Activated CD8-positive, alpha-beta memory T cell treated with anti-CD3 and anti-CD28 coated beads for 4 hours (primary cell): ENCODE data around the gene RALGPS2.
A peak's percentile ranks its signal among the peaks of the same experiment; 100 is the strongest.
"Not testable (repeated sequence)": the region's sequence is repeated elsewhere in the genome, so short reads cannot be mapped to it uniquely, and the experiment has no call there.

Experiments used
- DNase-seq, 2 donors: peaks; one replicate each; pipeline ENCODE4 v3.0.0-alpha.2; 2020; ENCODE audit warnings: low read depth in 2 of 2

RALGPS2 gene

GRCh38 chr1:178724376-178724727 lies 692 bp upstream of the RALGPS2 start:
- DNase-seq: no peak

GRCh38 chr1:178725466-178726086 lies 532 bp downstream of the RALGPS2 start:
- no peak for DNase-seq

DNA sequence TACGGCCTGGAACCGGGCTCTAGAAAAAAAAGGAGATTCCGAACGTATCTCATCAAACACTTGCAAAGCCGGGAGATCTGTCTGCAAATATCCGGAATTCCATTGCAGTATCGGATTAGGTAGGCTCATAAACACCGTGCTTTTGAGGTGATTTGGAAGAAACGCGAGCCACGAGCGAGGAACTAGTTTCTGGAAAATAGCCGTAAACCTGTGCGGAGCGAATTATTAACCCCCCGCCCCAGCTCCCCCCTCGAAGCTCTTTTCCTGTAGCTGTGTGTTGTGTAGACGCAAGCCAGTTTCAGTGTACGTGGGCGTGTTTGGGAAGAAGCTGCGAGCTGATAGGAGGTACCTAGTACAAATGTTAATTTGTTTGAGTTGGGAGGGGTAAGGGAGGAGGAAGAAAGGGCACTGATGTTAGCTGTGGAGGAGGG lies 1.1 kb downstream of the RALGPS2 start:
- DNase-seq: peak; percentile 5 to 35

DNA sequence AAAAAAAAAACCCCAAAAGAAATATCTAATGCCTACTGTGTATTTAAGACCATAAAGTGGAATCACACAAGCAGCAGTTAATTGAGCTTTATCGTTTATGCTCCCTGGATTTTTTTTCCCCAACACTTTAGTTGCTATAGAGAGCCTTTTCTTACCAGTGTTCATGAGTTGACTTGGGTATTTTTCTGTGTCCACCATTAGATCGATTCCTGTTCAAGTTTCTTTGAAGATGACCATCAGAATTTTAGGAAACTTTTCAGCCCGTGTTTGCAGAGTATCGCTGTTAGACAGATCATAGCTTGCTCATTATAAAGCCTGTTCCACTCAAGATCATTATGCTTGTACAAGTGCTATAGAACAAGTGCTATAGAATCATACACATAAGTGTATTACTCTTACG lies 1.5 kb downstream of the RALGPS2 start:
- no peak for DNase-seq

- DNase-seq: no peak
Observed at GRCh38 chr1:178727014-178727895, 2.2 kb downstream of the RALGPS2 start.

DNA sequence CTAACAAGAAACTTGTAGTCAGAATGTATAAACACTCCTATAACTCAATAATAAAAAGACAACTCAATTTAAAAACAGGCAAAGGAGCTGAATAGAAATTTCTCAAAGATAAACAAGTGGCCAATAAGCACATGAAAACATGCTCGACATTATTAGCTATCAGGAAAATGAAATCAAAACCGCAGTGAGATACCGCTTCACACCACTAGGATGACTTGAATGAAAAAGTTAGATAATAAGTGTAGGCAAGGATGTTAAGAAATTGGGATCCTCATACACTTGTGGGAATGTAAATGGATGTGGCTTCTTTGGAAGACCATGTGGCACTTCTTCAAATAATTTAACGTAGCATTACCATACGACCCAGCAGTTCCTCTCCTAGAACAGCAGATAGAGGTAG lies 8.9 kb downstream of the RALGPS2 start:
- no peak for DNase-seq

DNA sequence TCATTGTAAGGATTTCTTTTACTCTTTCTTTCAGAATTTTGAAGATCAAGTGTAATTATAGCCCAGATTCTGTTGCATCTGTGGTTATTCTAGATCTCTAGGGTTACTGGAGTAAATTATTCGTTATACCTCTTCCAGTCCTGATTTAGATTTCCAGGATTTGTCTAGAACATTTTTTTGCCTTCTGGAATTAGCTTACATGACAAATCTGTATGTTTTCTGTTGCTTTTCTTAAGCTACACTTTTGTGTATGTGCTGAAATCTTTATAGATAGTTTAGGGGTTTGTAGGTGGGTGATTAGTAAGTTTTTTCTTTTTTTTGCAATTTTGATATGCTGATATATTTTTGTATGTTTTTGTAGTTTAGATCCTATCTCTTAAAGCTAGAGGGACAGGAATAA lies 13.7 kb downstream of the RALGPS2 start:
- no peak for DNase-seq

DNA sequence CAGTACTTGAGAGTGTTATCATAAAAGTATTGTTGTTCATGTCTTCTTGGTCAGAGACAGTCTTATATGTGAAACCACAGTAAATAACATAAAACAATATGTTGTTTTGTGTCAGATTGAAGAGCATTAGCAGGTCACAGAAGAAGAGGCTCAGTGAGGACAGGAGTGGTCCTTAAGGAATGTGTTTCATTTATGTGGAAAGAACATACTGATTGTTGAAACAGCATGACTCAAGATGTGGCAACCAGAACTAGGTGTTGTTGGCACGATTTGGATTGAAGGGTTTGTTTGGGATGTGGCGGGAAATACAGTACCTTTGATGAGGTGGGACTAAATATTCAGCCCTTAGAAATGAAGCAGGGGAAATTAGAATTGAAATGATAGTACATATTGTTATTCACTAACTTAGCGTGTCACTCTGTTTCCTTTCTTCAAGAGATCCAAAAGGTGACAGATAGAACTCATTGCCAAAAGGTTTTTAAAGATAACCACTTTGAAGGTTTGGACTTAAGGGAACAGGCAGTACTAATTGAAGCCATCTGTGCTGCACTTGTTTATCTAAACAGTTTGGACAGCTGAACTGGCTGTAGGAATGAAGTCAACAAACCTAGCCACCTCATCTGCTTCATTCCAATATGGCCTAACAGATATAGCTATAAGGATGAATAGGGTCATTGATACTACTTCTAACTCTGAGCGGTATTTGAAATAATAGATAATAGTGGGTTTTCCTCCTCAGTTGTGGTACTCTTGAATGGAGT lies 14.4 kb downstream of the RALGPS2 start:
- no peak for DNase-seq

GRCh38 chr1:178740491-178740890 lies 15.4 kb downstream of the RALGPS2 start:
- DNase-seq: no peak

- DNase-seq: no peak
Observed at GRCh38 chr1:178740924-178741323, 15.9 kb downstream of the RALGPS2 start.

DNA sequence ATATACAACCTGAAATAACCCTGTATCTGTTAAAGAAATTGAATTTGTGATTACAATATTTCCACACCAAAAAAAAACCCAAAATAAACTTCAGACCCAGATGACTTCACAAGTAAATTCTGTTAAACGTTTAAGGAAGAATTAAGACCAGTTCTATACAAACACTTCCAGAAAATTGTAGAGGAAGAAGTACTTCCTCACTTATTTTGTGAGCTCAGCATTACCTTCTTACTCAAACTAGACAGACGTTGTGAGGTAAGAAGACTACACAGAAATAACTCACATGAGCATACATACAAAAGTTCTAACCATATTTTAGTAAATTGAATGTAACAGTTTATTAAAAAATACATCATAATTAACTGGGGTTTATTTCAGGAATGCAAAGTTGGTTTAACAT lies 18.8 kb downstream of the RALGPS2 start:
- DNase-seq: no peak

DNA sequence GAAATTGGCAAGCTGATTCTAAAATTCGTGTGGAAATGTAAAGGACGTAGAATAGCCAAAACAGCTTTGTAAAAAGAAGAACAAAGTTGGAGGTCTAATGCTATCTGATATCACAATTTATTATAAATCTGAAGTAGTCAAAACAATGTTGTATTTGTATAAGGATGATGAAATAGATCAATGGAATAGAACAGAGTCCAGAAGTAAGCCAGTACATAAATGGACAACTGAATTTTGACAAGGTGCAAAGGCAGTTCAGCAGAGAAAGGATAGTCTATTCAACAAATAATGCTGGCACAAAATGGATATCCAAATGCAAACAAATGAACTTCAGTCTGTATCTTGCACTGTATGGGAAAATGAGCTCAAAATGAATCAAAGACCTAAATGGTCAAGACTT lies 20.2 kb downstream of the RALGPS2 start:
- no peak for DNase-seq

DNA sequence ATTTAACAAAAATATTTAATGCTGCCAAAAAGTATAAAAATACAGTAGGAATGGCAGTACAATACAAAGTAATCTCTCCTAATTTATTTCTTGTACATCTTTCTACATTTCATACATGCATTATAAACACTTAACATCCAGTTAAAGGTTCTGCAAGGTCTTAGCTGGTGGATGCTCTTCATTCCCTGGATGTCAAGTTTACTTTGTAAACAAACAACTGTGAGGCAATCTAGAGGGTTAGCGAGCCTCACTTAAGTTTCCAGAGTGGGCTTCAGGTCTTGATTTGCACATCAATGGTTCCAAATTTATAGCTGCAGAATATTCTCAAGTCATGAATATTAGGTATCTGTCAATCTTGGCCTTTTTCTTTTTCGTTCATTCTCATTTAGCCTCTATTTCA lies 21.3 kb downstream of the RALGPS2 start:
- DNase-seq: no peak

- DNase-seq: not testable (repeated sequence)
Observed at GRCh38 chr1:178747361-178747760, 22.3 kb downstream of the RALGPS2 start.

- DNase-seq: no peak
Observed at GRCh38 chr1:178749581-178750166, 24.6 kb downstream of the RALGPS2 start.

DNA sequence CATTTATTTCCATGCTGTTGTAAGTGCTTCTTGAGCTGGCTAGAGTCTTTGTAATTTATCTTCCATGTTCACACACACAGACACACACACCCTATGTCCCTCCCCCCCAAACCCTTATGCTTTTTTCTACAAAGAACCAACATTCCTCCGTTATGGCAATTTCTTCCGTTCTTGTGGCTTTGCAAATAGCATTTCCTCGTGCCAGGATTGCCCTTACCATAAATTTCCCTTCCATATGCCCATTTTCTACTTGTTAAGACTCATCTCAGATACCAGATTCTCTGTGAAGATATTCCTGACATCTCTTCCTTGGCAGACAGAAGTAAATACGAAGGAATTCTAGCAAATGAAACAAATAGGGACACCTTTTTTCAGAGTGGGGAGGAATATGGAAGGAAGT lies 26.0 kb downstream of the RALGPS2 start:
- no peak for DNase-seq

DNA sequence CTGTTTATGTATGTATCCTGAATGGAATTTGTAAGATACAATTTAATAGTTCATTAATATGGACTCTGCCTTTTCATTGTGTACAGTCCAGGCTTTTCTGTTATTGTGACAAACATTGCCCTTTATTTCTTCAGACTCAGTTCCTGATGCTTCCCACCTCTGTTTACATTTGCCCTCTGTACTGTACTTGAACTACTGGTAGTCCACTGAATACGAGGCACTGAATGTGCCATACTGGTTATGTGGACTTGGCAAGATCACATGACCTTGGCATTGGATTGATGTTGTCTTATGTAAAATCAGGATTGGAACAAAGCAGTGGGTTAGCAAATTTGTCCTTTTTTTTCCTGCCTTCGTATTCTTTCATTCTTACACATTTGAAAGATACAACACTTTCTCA lies 27.8 kb downstream of the RALGPS2 start:
- DNase-seq: no peak

DNA sequence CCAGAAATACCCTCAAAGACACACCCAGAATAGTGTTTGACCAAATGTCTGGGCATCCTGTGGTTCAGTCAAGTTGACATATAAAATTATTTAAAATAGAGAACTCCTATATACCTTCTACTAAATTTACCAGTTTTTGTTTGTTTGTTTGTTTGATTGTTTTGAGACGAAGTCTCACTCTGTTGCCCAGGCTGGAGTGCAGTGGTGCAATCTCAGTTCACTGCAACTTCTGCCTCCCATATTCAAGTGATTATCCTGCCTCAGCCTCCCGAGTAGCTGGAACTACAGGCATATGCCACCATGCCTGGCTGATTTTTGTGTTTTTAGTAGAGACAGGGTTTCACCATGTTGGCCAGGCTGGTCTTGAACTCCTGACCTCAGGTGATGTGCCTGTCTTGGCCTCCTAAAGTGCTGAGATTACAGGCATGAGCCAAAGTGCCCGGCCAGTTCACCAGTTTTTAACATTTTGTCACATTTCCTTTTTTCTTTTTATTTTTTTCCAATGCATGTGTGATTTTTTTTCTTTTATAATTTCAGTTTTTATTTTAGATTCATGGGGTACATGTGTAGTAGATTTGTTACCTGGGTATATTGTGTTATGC lies 29.7 kb downstream of the RALGPS2 start:
- not testable (repeated sequence) for DNase-seq

- no peak for DNase-seq
Observed at GRCh38 chr1:178768423-178768822, 43.4 kb downstream of the RALGPS2 start.

DNA sequence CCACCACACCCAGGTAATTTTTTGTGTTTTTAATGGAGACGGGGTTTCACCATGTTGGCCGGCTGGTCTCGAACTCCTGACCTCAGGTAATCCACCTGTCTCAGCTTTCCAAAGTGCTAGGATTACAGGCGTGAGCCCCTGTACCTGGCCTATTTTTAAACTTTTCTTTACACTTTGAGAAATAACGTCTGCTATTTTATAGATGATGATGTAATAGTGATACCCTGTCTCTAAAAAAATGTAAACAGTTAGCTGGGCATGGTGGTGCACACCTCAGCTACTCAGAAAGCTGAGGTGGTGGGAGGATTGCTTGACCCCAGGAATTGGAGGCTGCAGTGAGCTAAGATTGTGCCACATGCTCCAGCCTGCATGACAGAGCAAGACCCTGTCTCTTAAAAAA lies 47.9 kb downstream of the RALGPS2 start:
- no peak for DNase-seq

DNA sequence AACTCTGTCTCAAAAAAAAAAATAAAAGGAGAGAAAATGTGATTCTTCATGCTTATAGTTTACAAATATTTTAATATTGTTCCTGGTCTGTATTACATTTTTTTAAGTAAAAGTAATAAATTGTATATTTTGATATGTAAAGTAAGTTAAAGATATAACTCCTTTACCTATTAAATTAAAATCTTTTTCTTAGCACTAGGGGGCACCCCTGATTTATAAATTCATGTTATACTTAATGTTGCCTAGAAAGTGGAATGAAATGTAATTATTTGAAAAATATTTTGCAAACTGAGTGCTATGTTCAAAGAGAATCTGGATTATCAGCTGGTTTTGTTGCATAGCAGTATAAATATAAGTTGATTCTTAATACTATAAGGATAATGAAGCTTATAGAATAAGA lies 49.2 kb downstream of the RALGPS2 start:
- DNase-seq: no peak

- DNase-seq: no peak
Observed at GRCh38 chr1:178776553-178776952, 51.5 kb downstream of the RALGPS2 start.
